Lung (tissue), 12 donors: ENCODE measurements around the gene TMEM186. TPM values are rescaled to one million over a fixed set of nuclear protein-coding genes. Genes with fewer than 3 reads are reported as not detected.
A peak's percentile ranks its signal among the peaks of the same experiment; 100 is the strongest.
"Not testable (repeated sequence)": the region's sequence is repeated elsewhere in the genome, so short reads cannot be mapped to it uniquely, and the experiment has no call there.

Experiments
- ATAC-seq: fragments of 200-7000 bp; cut with Tn5 transposase; one replicate; pipeline ENCODE4 v1.9.1; 2020; ENCODE audit warnings: moderate number of reproducible peaks; ENCODE audit not compliant: insufficient read depth, low FRiP score
- DNase-seq, 3 donors: peaks; one replicate each; pipeline ENCODE4 v3.0.0-alpha.2; 2013 to 2017
- H3K27ac ChIP-seq, 2 donors: one replicate each; pipeline ENCODE4 v1.5.1; 2013; ENCODE audit warnings: mild to moderate bottlenecking in 2 of 2, moderate library complexity in 2 of 2, control low read depth in 1 of 2, inconsistent platforms in 1 of 2, low read depth in 1 of 2, low read length in 1 of 2
- H3K27me3 ChIP-seq, 3 donors: one replicate each; pipeline ENCODE4 v1.5.1; 2013; ENCODE audit warnings: low read length in 2 of 3; ENCODE audit not compliant: control insufficient read depth in 3 of 3, insufficient read depth in 3 of 3
- H3K36me3 ChIP-seq, 4 donors: one replicate each; pipeline ENCODE4 v1.5.1; 2013; ENCODE audit warnings: low read length in 4 of 4, mild to moderate bottlenecking in 1 of 4, moderate library complexity in 1 of 4; ENCODE audit not compliant: control insufficient read depth in 4 of 4, insufficient read depth in 4 of 4
- H3K4me1 ChIP-seq, 5 donors: one replicate each; pipeline ENCODE4 v1.5.1; 2013; ENCODE audit warnings: low read length in 5 of 5, mild to moderate bottlenecking in 2 of 5, moderate library complexity in 1 of 5; ENCODE audit not compliant: control insufficient read depth in 5 of 5, insufficient read depth in 5 of 5
- H3K4me3 ChIP-seq: one replicate; pipeline ENCODE4 v1.5.1; 2013; ENCODE audit warnings: mild to moderate bottlenecking, control low read depth, moderate library complexity
- H3K9ac ChIP-seq, 2 donors: one replicate each; pipeline ENCODE4 v1.5.1; 2013; ENCODE audit warnings: low read length in 2 of 2, control low read depth in 1 of 2; ENCODE audit not compliant: insufficient read depth in 1 of 2
- H3K9me3 ChIP-seq, 4 donors: one replicate each; pipeline ENCODE4 v1.5.1; 2013; ENCODE audit warnings: low read length in 3 of 4, mild to moderate bottlenecking in 1 of 4, moderate library complexity in 1 of 4; ENCODE audit not compliant: control insufficient read depth in 4 of 4, insufficient read depth in 3 of 4
- WGBS, 2 donors: extraction: QIAGEN DNeasy Blood & Tissue Kit; methylation state at CpG; one replicate each; pipeline ENCODE4 v1.1.7; 2013; 5-methylcytosine and 5-hydroxymethylcytosine counted together
- polyA plus RNA-seq, 2 donors: library from polyadenylated mRNA; stranded (reverse); fragments of 200-250 nt; gene quantifications; one replicate each; pipeline ENCODE4 v1.2.1, GENCODE V29; 2013
- total RNA-seq, 2 donors: library from RNA; depleted of rRNA in 1 of 2; stranded (reverse); fragments of >200 nt in 1 of 2; gene quantifications; one replicate each; pipeline ENCODE4 v1.2.1, GENCODE V29; 2014 to 2021
- TF ChIP-seq, protein P1 (sequence below): IDR thresholded peaks from 2 replicates; pipeline ENCODE4 v1.5.1; 2012; ENCODE audit warnings: mild to moderate bottlenecking; ENCODE audit errors: control extremely low read depth, extremely low read depth
- donor health status: control.
- donor health status: control.
- donor health status: Bipolar disorder and iron deficiency.
- donor health status: healthy.
- donor health status: DM: yes; HTN: yes; CAD: no.

Gene TMEM186
- total and polyA plus RNA-seq, 4 donors: 6.5 to 10.7 (median 8.2) TPM

DNA sequence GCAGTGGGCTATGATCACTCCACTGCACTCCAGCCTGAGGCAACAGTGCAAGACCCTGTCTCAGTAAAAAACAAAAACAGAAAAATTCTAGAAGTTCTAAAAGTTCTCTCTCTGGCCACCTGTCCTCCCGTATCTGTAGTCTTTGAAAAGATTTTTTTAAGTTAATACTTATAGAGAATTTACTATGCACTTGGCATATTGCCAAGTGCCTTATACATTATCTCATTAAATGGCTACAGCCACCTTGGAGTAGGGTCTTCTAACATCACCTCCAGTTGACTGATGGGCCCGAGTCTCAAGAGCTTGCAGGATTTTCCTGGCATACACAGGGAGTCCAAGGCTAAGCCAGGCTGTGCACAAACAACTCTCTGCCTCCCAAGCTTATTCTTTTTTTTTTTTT is 44.7 kb downstream of the TMEM186 start:
- 44 to 66% methylated on average over 2 of the region's 2 CpGs for WGBS, 2 donors

DNA sequence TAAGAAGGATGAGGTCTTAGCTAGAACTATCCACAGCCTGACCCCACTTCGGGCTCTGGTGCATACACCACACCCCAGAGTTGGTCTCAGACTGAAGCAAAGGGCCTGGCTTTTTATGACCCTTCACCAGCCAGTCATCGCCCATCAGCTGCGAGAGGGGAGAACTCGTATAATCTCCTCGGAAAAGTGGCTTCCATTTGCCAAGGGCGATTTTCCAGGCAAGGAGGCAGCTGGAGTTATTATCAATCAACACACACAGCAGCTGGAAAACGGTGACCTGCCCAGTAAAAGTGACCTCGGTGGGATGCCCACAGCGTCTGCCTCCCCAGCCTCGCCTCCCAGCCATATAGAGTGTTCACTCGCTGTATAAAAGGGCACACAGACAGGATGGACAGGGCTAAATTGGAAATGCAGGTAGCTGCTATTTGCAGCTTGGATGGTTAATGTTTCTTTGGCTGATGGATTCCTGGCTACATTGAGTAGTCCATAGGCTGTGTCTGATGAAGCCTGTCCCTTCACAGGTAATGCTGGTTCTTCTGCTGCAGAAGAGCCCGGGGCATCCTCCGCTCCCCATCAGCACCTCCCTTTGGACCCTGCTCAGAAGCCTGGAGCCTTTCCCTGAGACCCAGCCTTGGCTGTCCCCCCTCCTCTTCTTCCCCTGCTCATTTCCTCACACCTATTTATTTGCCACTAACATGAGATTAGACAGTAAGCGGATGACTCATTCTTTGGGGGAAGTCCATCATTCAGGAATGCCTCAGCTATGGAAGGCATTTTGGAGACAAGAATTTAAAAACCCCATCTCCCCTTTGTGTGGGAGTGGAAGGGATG is 45.7 kb downstream of the TMEM186 start:
- Histone ChIP-seq H3K4me1 (peaks cover 0 to 2% (median 0%) of the 10 kb centered on the region in 5 donors), H3K27ac (no peak overlapping the region), H3K36me3 (peaks cover 0 to 3% (median 1%) of the 10 kb centered on the region in 4 donors), H3K9ac (no peak overlapping the region), H3K4me3 (no peak overlapping the region), H3K27me3 (no peaks in the 10 kb centered on the region), H3K9me3 (peaks cover 0 to 1% (median 0%) of the 10 kb centered on the region in 4 donors)
- TF ChIP-seq, protein P1, sequence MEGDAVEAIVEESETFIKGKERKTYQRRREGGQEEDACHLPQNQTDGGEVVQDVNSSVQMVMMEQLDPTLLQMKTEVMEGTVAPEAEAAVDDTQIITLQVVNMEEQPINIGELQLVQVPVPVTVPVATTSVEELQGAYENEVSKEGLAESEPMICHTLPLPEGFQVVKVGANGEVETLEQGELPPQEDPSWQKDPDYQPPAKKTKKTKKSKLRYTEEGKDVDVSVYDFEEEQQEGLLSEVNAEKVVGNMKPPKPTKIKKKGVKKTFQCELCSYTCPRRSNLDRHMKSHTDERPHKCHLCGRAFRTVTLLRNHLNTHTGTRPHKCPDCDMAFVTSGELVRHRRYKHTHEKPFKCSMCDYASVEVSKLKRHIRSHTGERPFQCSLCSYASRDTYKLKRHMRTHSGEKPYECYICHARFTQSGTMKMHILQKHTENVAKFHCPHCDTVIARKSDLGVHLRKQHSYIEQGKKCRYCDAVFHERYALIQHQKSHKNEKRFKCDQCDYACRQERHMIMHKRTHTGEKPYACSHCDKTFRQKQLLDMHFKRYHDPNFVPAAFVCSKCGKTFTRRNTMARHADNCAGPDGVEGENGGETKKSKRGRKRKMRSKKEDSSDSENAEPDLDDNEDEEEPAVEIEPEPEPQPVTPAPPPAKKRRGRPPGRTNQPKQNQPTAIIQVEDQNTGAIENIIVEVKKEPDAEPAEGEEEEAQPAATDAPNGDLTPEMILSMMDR: no peak
- WGBS, 2 donors: 80 to 86% methylated on average over 14 of the region's 14 CpGs
- DNase-seq (peak in 2 of 3 donors; percentile 13 to 28), ATAC-seq (no peak)

More for the DNA sequence above, 44.7 kb downstream of the TMEM186 start:
- no peaks in the 10 kb centered on the region for H3K27me3 ChIP-seq
- peaks cover 0 to 3% (median 2%) of the 10 kb centered on the region in 4 donors for H3K36me3 ChIP-seq
- H3K27ac ChIP-seq: no peak overlapping the region
- no peak overlapping the region for H3K9ac ChIP-seq
- TF ChIP-seq, protein P1: no peak
- DNase-seq (no peak), ATAC-seq (no peak)
- H3K4me3 ChIP-seq: no peak overlapping the region
- peaks cover 0 to 1% (median 0%) of the 10 kb centered on the region in 4 donors for H3K9me3 ChIP-seq
- H3K4me1 ChIP-seq: peaks cover 0 to 2% (median 0%) of the 10 kb centered on the region in 5 donors

DNA sequence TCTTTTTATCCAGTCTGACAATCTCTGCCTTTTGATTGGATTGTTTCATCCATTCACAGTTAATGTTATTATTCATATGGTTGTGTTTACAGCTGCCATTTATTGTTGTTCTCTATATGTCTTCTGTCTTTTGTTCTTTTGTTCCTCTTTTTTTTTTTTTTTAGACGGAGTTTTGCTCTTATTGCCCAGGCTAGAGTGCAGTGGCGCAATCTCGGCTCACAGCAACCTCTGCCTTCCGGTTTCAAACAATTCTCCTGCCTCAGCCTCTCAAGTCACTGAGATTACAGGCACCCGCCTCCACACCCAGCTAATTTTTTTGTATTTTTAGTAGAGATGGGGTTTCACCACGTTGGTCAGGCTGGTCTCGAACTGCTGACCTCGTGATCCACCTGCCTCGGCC is 48.5 kb downstream of the TMEM186 start:
- ATAC-seq, H3K4me1 ChIP-seq, H3K9me3 ChIP-seq, DNase-seq, H3K36me3 ChIP-seq, H3K27me3 ChIP-seq, H3K4me3 ChIP-seq, H3K27ac ChIP-seq, H3K9ac ChIP-seq: not testable (repeated sequence)
- WGBS, 2 donors: 57 to 78% methylated on average over 9 of the region's 9 CpGs

Other genes with a start within 250 kb of the TMEM186 start
- gene TMEM114, start 207.1 kb downstream of the TMEM186 start, total RNA-seq: not detected
- gene TMEM114, start 207.1 kb downstream of the TMEM186 start, polyA plus RNA-seq: not detected
- gene METTL22, start 175.9 kb downstream of the TMEM186 start, total RNA-seq: 10 to 100 TPM; 36.5 to 39.4 TPM
- 10 to 100 TPM; 17.9 to 28.4 TPM for gene METTL22, start 175.9 kb downstream of the TMEM186 start, polyA plus RNA-seq
- 10 to 100 TPM in 1 of 2 donors, 1 to 10 TPM in 1; 9.6 to 14.0 TPM for gene ABAT, start 123.0 kb downstream of the TMEM186 start, total RNA-seq
- 1 to 10 TPM; 4.4 to 4.5 TPM for gene ABAT, start 123.0 kb downstream of the TMEM186 start, polyA plus RNA-seq
- 10 to 100 TPM; 27.1 to 40.0 TPM for gene PMM2, start 200 bp upstream of the TMEM186 start, total RNA-seq
- gene PMM2, start 200 bp upstream of the TMEM186 start, polyA plus RNA-seq: 10 to 100 TPM; 30.6 to 33.4 TPM
- 10 to 100 TPM; 68.4 to 90.4 TPM for gene CARHSP1, start 71.4 kb upstream of the TMEM186 start, total RNA-seq
- 100 to 1,000 TPM; 115 to 148 TPM for gene CARHSP1, start 71.4 kb upstream of the TMEM186 start, polyA plus RNA-seq
- gene LITAFD, start 84.7 kb upstream of the TMEM186 start, total RNA-seq: not detected
- not detected for gene LITAFD, start 84.7 kb upstream of the TMEM186 start, polyA plus RNA-seq
- 100 to 1,000 TPM in 1 of 2 donors, 10 to 100 TPM in 1; 79.8 to 174 TPM for gene USP7, start 166.3 kb upstream of the TMEM186 start, total RNA-seq
- gene USP7, start 166.3 kb upstream of the TMEM186 start, polyA plus RNA-seq: 10 to 100 TPM; 19.7 to 32.2 TPM